ENCODE results near the gene RBBP7.

- no peak for TF ChIP-seq CTCF (conservative IDR thresholded peaks at IDR 0.05)
- no peak for TF ChIP-seq EZH2 (IDR thresholded peaks at IDR 0.05; ENCODE audit: low read depth)
Observed at GRCh38 chrX:16856744-16857143, 13.4 kb downstream of the RBBP7 start.
